NOMO-1 treated with dmso at 0.1 percent for 144 hours (cell line): ENCODE results near the gene SPON2.

Experiments used
- DNase-seq: peaks from one replicate; lab custom pipeline; 2025; ENCODE audit not compliant: unreplicated experiment; lab: John Stamatoyannopoulos, UW

The SPON2 gene

GRCh38 chr4:1208970-1209704 lies 36.8 kb upstream of the SPON2 start:
- no peak for DNase-seq

- DNase-seq: no peak
Measured at GRCh38 chr4:1208266-1208961, 36.0 kb upstream of the SPON2 start.

- DNase-seq: no peak
Measured at GRCh38 chr4:1207603-1208265, 35.4 kb upstream of the SPON2 start.

- DNase-seq: no peak
Measured at GRCh38 chr4:1207157-1207470, 34.7 kb upstream of the SPON2 start.

- DNase-seq: no peak
Measured at GRCh38 chr4:1206299-1207156, 34.1 kb upstream of the SPON2 start.

GRCh38 chr4:1205586-1206298 lies 33.4 kb upstream of the SPON2 start:
- DNase-seq: no peak

GRCh38 chr4:1204828-1205585 lies 32.6 kb upstream of the SPON2 start:
- DNase-seq: no peak

GRCh38 chr4:1204286-1204827 lies 32.0 kb upstream of the SPON2 start:
- DNase-seq: no peak

- DNase-seq: no peak
Measured at GRCh38 chr4:1203026-1203616, 30.7 kb upstream of the SPON2 start.

- DNase-seq: no peak
Measured at GRCh38 chr4:1202526-1203011, 30.2 kb upstream of the SPON2 start.

- DNase-seq: peak; percentile 90
Measured at GRCh38 chr4:1201851-1202525, 29.6 kb upstream of the SPON2 start.

GRCh38 chr4:1200425-1201035 lies 28.1 kb upstream of the SPON2 start:
- DNase-seq: no peak

GRCh38 chr4:1199556-1200331 lies 27.4 kb upstream of the SPON2 start:
- DNase-seq: no peak

GRCh38 chr4:1198098-1198844 lies 25.9 kb upstream of the SPON2 start:
- no peak for DNase-seq

GRCh38 chr4:1196421-1197183 lies 24.2 kb upstream of the SPON2 start:
- DNase-seq: no peak

- no peak for DNase-seq
Measured at GRCh38 chr4:1195891-1196401, 23.6 kb upstream of the SPON2 start.
